Glutamatergic neuron (in vitro differentiated cells): Measurements from ENCODE around the gene TBC1D22A. TPM values are rescaled to one million over a fixed set of nuclear protein-coding genes. Genes with fewer than 3 reads are reported as not detected.
A peak's percentile ranks its signal among the peaks of the same experiment; 100 is the strongest.

Source experiments
- DNase-seq: peaks from one replicate; pipeline ENCODE4 v3.0.0; 2022
- H3K27ac Mint-ChIP-seq: one replicate; pipeline ENCODE4 v1.8.0; 2020; ENCODE audit warnings: mild to moderate bottlenecking, mixed read lengths, inconsistent platforms; ENCODE audit not compliant: unreplicated experiment
- H3K27me3 Mint-ChIP-seq: one replicate; pipeline ENCODE4 v1.8.0; 2020; ENCODE audit warnings: mild to moderate bottlenecking, moderate library complexity, mixed read lengths, inconsistent platforms; ENCODE audit not compliant: unreplicated experiment
- H3K36me3 Mint-ChIP-seq: one replicate; pipeline ENCODE4 v1.8.0; 2020; ENCODE audit warnings: mild to moderate bottlenecking, mixed read lengths, inconsistent platforms; ENCODE audit not compliant: unreplicated experiment
- H3K4me1 Mint-ChIP-seq: one replicate; pipeline ENCODE4 v1.8.0; 2020; ENCODE audit warnings: mild to moderate bottlenecking, low read depth, mixed read lengths, inconsistent platforms; ENCODE audit not compliant: unreplicated experiment
- H3K4me3 Mint-ChIP-seq: one replicate; pipeline ENCODE4 v1.8.0; 2020; ENCODE audit warnings: mild to moderate bottlenecking, mixed read lengths, inconsistent platforms; ENCODE audit not compliant: unreplicated experiment
- H3K9me3 Mint-ChIP-seq: one replicate; pipeline ENCODE4 v1.8.0; 2020; ENCODE audit warnings: mild to moderate bottlenecking, moderate library complexity, mixed read lengths, inconsistent platforms; ENCODE audit not compliant: unreplicated experiment
- CTCF ChIP-seq: fragments of 200-600 bp; sonication (generic); IDR thresholded peaks from one replicate; pipeline ENCODE4 v1.5.0; 2021; ENCODE audit not compliant: partially characterized antibody, unreplicated experiment
- total RNA-seq: library from RNA; stranded (reverse); fragmentation: NEBNext Ultra II Directional; extraction: Animal tissue kit (Norgen Biotek cat#: 25700); gene quantifications from one replicate; pipeline ENCODE4 v1.2.1, GENCODE V29; 2021; ENCODE audit not compliant: unreplicated experiment

Gene TBC1D22A
- total RNA-seq, 1 donor from 2014 or later, result 23.0 TPM

GRCh38 chr22:47121791-47122190 is 359.3 kb downstream of the TBC1D22A start:
- TF ChIP-seq CTCF, result no peak
- Mint-ChIP-seq H3K4me1 (peaks cover 6% of the 10 kb centered on the region), H3K27me3 (peaks cover 3% of the 10 kb centered on the region), H3K36me3 (no peaks in the 10 kb centered on the region), H3K4me3 (no peak overlapping the region), H3K27ac (no peak overlapping the region), H3K9me3 (peaks cover 8% of the 10 kb centered on the region)
- peak; percentile 15 for DNase-seq

- DNase-seq, result peak; percentile 6
- no peak overlapping the region for H3K27ac Mint-ChIP-seq
- H3K36me3 Mint-ChIP-seq, result no peaks in the 10 kb centered on the region
- H3K4me1 Mint-ChIP-seq, result peaks cover 6% of the 10 kb centered on the region
- H3K4me3 Mint-ChIP-seq, result no peak overlapping the region
- H3K27me3 Mint-ChIP-seq, result peaks cover 3% of the 10 kb centered on the region
- no peak for TF ChIP-seq CTCF
- peaks cover 10% of the 10 kb centered on the region for H3K9me3 Mint-ChIP-seq
These were observed 360.1 kb downstream of the TBC1D22A start for GRCh38 chr22:47122441-47123000.

GRCh38 chr22:47123006-47123826 is 360.8 kb downstream of the TBC1D22A start:
- H3K36me3 Mint-ChIP-seq, result no peaks in the 10 kb centered on the region

GRCh38 chr22:47123827-47124442 is 361.5 kb downstream of the TBC1D22A start:
- TF ChIP-seq CTCF, result no peak
- H3K4me3 Mint-ChIP-seq, result no peak overlapping the region
- H3K36me3 Mint-ChIP-seq, result no peaks in the 10 kb centered on the region
- H3K27me3 Mint-ChIP-seq, result peaks cover 4% of the 10 kb centered on the region
- H3K9me3 Mint-ChIP-seq, result peaks cover 14% of the 10 kb centered on the region
- H3K4me1 Mint-ChIP-seq, result peaks cover 6% of the 10 kb centered on the region
- DNase-seq, result peak; percentile 12
- H3K27ac Mint-ChIP-seq, result peak overlapping the region; percentile 15

More at GRCh38 chr22:47123006-47123826, 360.8 kb downstream of the TBC1D22A start:
- Mint-ChIP-seq H3K4me1 (peaks cover 6% of the 10 kb centered on the region), H3K27me3 (peaks cover 3% of the 10 kb centered on the region), H3K4me3 (no peak overlapping the region), H3K9me3 (peaks cover 10% of the 10 kb centered on the region), H3K27ac (no peak overlapping the region)
- DNase-seq, result peak; percentile 9
- no peak for TF ChIP-seq CTCF
